ENCODE results near the gene ATP2B1. TPM values are rescaled to one million over a fixed set of nuclear protein-coding genes. Genes with fewer than 3 reads are reported as not detected.

Gene ATP2B1
- total RNA-seq, 4 donors from 2014 or later: 19.0 to 33.3 (median 27.8) TPM

DNA sequence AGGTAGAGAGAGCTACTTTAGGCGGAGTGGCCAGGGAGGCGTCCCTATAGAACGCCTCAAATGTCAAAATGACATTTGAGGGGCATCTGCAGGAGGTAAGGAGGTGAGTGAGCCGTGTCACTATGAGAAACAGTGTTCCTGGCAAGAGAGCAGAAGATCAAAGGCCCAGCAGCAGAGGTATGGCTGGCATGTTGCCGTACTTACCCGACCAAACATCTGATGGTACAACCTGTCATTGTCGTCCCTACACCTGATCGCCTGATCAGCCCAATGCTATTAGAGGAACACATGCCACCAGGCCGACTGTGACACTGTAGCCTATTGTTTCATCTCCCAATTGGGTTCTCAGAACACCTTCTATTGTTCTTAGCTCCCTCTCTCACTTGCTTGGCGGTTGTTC, 148.9 kb downstream of the ATP2B1 start:
- no peak for ATAC-seq
- Histone ChIP-seq H3K4me3 (no peak overlapping the region), H3K27ac (no peak overlapping the region), H3K36me3 (no peaks in the 10 kb centered on the region), H3K9me3 (no peaks in the 10 kb centered on the region), H3K4me1 (no peaks in the 10 kb centered on the region), H3K27me3 (no peaks in the 10 kb centered on the region)
- TF ChIP-seq, protein P1, sequence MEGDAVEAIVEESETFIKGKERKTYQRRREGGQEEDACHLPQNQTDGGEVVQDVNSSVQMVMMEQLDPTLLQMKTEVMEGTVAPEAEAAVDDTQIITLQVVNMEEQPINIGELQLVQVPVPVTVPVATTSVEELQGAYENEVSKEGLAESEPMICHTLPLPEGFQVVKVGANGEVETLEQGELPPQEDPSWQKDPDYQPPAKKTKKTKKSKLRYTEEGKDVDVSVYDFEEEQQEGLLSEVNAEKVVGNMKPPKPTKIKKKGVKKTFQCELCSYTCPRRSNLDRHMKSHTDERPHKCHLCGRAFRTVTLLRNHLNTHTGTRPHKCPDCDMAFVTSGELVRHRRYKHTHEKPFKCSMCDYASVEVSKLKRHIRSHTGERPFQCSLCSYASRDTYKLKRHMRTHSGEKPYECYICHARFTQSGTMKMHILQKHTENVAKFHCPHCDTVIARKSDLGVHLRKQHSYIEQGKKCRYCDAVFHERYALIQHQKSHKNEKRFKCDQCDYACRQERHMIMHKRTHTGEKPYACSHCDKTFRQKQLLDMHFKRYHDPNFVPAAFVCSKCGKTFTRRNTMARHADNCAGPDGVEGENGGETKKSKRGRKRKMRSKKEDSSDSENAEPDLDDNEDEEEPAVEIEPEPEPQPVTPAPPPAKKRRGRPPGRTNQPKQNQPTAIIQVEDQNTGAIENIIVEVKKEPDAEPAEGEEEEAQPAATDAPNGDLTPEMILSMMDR (IDR thresholded peaks at IDR 0.05): no peak
- no peak for TF ChIP-seq POLR2A (IDR thresholded peaks at IDR 0.05)
- TF ChIP-seq EP300 (IDR thresholded peaks at IDR 0.05): no peak
- TF ChIP-seq POLR2AphosphoS5 (IDR thresholded peaks at IDR 0.05): no peak
- 91 to 92% methylated on average over 9 of the region's 10 CpGs for WGBS, 2 donors (ENCODE audit: low coverage in 1 of 2)

DNA sequence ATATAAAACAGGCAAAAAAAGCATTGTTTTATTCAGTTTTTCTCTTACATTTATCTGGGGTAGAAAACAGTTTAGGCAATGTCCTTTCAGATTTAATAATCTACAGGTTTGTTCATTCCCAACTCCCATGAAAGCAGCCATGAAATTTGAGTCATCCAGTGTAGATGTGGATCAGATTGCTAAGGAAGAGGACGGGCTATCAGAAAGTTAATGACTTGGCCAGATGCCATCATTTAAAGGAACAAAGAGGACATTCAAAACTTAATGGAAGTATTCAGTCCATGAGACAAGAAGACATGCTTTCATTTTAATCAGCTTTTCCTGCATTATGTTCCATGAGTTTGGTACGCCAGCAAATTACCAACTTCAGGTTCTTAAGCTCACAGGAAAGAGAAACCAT, 151.7 kb downstream of the ATP2B1 start:
- TF ChIP-seq POLR2AphosphoS5 (IDR thresholded peaks at IDR 0.05): no peak
- no peak for TF ChIP-seq POLR2A (IDR thresholded peaks at IDR 0.05)
- no peak for TF ChIP-seq EP300 (IDR thresholded peaks at IDR 0.05)
- TF ChIP-seq, protein P1 (IDR thresholded peaks at IDR 0.05): no peak
- ATAC-seq: no peak

GRCh38 chr12:89552376-89552775, 156.3 kb downstream of the ATP2B1 start:
- no peaks in the 10 kb centered on the region for H3K9me3 ChIP-seq
- TF ChIP-seq POLR2AphosphoS5 (IDR thresholded peaks at IDR 0.05) (no peak), POLR2A (IDR thresholded peaks at IDR 0.05) (no peak), EP300 (IDR thresholded peaks at IDR 0.05) (no peak)
- TF ChIP-seq, protein P1 (IDR thresholded peaks at IDR 0.05): no peak
- WGBS, 2 donors (ENCODE audit: low coverage in 1 of 2): 21 to 64% methylated on average over 1 of the region's 1 CpG
- H3K4me1 ChIP-seq: no peaks in the 10 kb centered on the region
- no peaks in the 10 kb centered on the region for H3K36me3 ChIP-seq
- H3K27me3 ChIP-seq: no peaks in the 10 kb centered on the region
- ATAC-seq: no peak
- H3K27ac ChIP-seq: no peak overlapping the region
- no peak overlapping the region for H3K4me3 ChIP-seq

More for the DNA sequence above, 151.7 kb downstream of the ATP2B1 start:
- H3K27ac ChIP-seq: no peak overlapping the region
- no peaks in the 10 kb centered on the region for H3K36me3 ChIP-seq
- no peak overlapping the region for H3K4me3 ChIP-seq
- no peaks in the 10 kb centered on the region for H3K9me3 ChIP-seq
- no peaks in the 10 kb centered on the region for H3K27me3 ChIP-seq
- H3K4me1 ChIP-seq: no peaks in the 10 kb centered on the region
- WGBS, 2 donors (ENCODE audit: low coverage in 1 of 2): 52 to 80% methylated on average over 2 of the region's 2 CpGs

DNA sequence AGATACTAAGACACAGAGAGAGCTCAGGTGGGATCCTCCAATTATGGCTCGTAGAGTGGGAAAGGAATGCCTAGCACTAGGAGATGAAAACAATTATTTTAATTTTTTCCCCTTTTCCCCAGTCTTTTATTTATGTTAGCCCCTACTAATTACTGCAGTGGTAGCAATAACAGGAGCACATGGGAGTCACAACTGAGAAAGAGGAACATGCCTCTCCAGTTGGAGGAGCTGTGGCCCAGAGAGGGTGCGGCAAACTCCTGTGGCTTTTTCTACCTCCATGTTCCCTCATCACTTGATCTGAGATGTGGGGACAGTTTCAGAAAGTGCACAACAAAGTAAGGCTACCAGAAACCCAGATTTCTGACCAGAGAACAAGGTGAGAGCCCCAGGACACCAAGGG, 156.9 kb downstream of the ATP2B1 start:
- H3K27me3 ChIP-seq: no peaks in the 10 kb centered on the region
- H3K9me3 ChIP-seq: no peaks in the 10 kb centered on the region
- no peak for TF ChIP-seq EP300 (IDR thresholded peaks at IDR 0.05)
- no peak for TF ChIP-seq POLR2AphosphoS5 (IDR thresholded peaks at IDR 0.05)
- TF ChIP-seq POLR2A (IDR thresholded peaks at IDR 0.05): no peak
- TF ChIP-seq, protein P1 (IDR thresholded peaks at IDR 0.05): no peak
- ATAC-seq: no peak
- WGBS, 2 donors (ENCODE audit: low coverage in 1 of 2): 86 to 100% methylated on average over 1 to 2 of the region's 2 CpGs
- H3K36me3 ChIP-seq: no peaks in the 10 kb centered on the region
- no peaks in the 10 kb centered on the region for H3K4me1 ChIP-seq
- H3K27ac ChIP-seq: no peak overlapping the region
- H3K4me3 ChIP-seq: no peak overlapping the region

DNA sequence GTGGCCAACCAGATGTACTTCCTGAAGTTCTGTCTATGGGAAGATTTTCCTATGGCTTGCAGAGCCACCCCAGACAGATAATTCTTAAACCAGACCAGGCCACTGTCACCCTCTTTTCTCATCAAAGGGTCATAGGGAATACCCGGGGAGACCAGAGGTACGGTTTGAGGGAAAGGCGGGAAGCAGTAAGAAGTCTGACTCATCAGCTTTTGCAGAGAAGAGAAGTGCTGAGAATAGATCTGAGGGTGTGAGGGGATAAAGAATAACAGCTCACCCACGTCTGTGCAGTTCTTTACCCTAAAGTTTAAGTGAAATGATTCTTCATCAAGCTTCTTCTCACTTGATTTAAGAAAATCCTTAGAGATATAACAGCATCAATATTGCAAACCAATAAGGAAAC, 161.5 kb downstream of the ATP2B1 start:
- Histone ChIP-seq H3K27me3 (no peaks in the 10 kb centered on the region), H3K9me3 (no peaks in the 10 kb centered on the region), H3K4me1 (peaks cover 0 to 23% (median 6%) of the 10 kb centered on the region in 3 donors), H3K36me3 (no peaks in the 10 kb centered on the region), H3K27ac (no peak overlapping the region), H3K4me3 (no peak overlapping the region)
- no peak for ATAC-seq
- TF ChIP-seq POLR2A (IDR thresholded peaks at IDR 0.05) (no peak), EP300 (IDR thresholded peaks at IDR 0.05) (no peak), POLR2AphosphoS5 (IDR thresholded peaks at IDR 0.05) (no peak)
- TF ChIP-seq, protein P1 (IDR thresholded peaks at IDR 0.05): no peak
- WGBS, 2 donors (ENCODE audit: low coverage in 1 of 2): 57 to 80% methylated on average over 1 to 4 of the region's 4 CpGs
